Activated effector memory CD4-positive, alpha-beta T cell treated with Interleukin-2 at 50 U/mL for 16 hours (primary cell): Measurements from ENCODE around the gene PCK1.

Source experiments
- DNase-seq: peaks from one replicate; pipeline ENCODE4 v3.0.0-alpha.2; 2020

Gene PCK1

GRCh38 chr20:57577679-57578475, 17.0 kb downstream of the PCK1 start:
- no peak for DNase-seq

GRCh38 chr20:57578476-57579165, 17.7 kb downstream of the PCK1 start:
- no peak for DNase-seq

GRCh38 chr20:57579331-57579897, 18.5 kb downstream of the PCK1 start:
- no peak for DNase-seq

- DNase-seq = no peak
Observed at GRCh38 chr20:57579898-57580447, 19.1 kb downstream of the PCK1 start.

- no peak for DNase-seq
Observed at GRCh38 chr20:57580478-57581201, 19.7 kb downstream of the PCK1 start.

- no peak for DNase-seq
Observed at GRCh38 chr20:57581202-57582028, 20.5 kb downstream of the PCK1 start.

GRCh38 chr20:57582029-57582378, 21.1 kb downstream of the PCK1 start:
- no peak for DNase-seq

GRCh38 chr20:57582432-57583288, 21.8 kb downstream of the PCK1 start:
- DNase-seq = no peak

GRCh38 chr20:57583289-57584257, 22.7 kb downstream of the PCK1 start:
- no peak for DNase-seq

GRCh38 chr20:57584768-57585461, 24.0 kb downstream of the PCK1 start:
- no peak for DNase-seq

- DNase-seq = no peak
Observed at GRCh38 chr20:57585466-57586213, 24.7 kb downstream of the PCK1 start.

GRCh38 chr20:57586370-57586793, 25.5 kb downstream of the PCK1 start:
- DNase-seq = no peak

GRCh38 chr20:57586943-57587277, 26.0 kb downstream of the PCK1 start:
- DNase-seq = no peak

- no peak for DNase-seq
Observed at GRCh38 chr20:57587278-57587988, 26.5 kb downstream of the PCK1 start.

- DNase-seq = no peak
Observed at GRCh38 chr20:57587989-57588377, 27.1 kb downstream of the PCK1 start.

GRCh38 chr20:57588596-57588995, 27.7 kb downstream of the PCK1 start:
- no peak for DNase-seq

GRCh38 chr20:57589123-57589727, 28.3 kb downstream of the PCK1 start:
- no peak for DNase-seq
